ENCODE results near the gene MEDAG. TPM values are rescaled to one million over a fixed set of nuclear protein-coding genes. Genes with fewer than 3 reads are reported as not detected.

Gene MEDAG
- total and polyA plus RNA-seq, 2 donors (not counting 3 experiments of a cell fraction or from before 2014, with no cell fraction given), result 27.2 TPM

DNA sequence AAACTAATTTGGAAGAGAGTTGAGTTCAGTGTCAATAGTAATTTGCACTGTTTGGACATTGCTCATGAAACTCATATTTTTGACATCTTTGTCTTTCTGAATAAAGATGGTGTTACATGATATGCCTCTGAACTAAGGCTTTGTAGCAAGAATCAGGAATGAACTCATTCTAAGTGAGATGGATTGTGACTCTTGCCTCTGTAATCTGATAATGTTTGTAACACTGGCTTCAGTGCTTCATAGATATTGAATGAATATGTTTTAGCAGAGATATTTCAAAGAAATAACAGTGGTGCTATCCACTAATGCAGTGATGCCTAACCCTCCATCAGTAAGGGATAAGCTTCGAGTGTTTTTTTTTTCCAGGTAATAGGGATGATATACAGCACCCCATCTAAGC is 59.3 kb downstream of the MEDAG start:
- Histone ChIP-seq H3K4me1 (ENCODE audit: control insufficient read depth, extremely low read depth, insufficient read depth, low read length) (no peaks in the 10 kb centered on the region), H3K9me3 (replicated peaks; ENCODE audit: control insufficient read depth, insufficient read depth, low read length) (no peaks in the 10 kb centered on the region), H4K20me1 (replicated peaks; ENCODE audit: control insufficient read depth, extremely low read depth, insufficient read depth, low read length) (no peaks in the 10 kb centered on the region), H3K4me3 (replicated peaks in 1 of 3; ENCODE audit: insufficient read depth in 1 of 3, low read depth in 1 of 3, low read length in 3 of 3) (no peak overlapping the region), H3K79me2 (ENCODE audit: control insufficient read depth, insufficient read depth, low read length) (no peaks in the 10 kb centered on the region), H3K9me1 (replicated peaks; ENCODE audit: control insufficient read depth, extremely low read depth, insufficient read depth, low read length) (no peaks in the 10 kb centered on the region), H2AFZ (ENCODE audit: low read depth, low read length) (no peak overlapping the region), H3K36me3 (ENCODE audit: control insufficient read depth in 2 of 2, extremely low read depth in 1 of 2, insufficient read depth in 2 of 2, low read length in 2 of 2) (no peaks in the 10 kb centered on the region), H3K4me2 (ENCODE audit: insufficient read depth, low read length) (no peak overlapping the region), H3K27ac (ENCODE audit: insufficient read depth, low read depth, low read length) (no peak overlapping the region), H3K27me3 (ENCODE audit: control insufficient read depth in 2 of 2, insufficient read depth in 2 of 2, low read length in 2 of 2) (peaks cover 12 to 23% of the 10 kb centered on the region in 2 experiments), H3K9ac (replicated peaks; ENCODE audit: extremely low read depth, insufficient read depth, low read length) (no peak overlapping the region)
- no TSS peak for BruUV-seq (replicated peaks)
- DNase-seq (ENCODE audit: low read depth, low spot score) (no peak), FAIRE-seq (no peak)
- ChIA-PET CTCF (no interaction called here), POLR2A (no interaction called here)
- TF ChIP-seq EZH2 (IDR thresholded peaks at IDR 0.05; ENCODE audit: borderline replicate concordance, low read depth, low read length, severe bottlenecking) (no peak), MAX (IDR thresholded peaks at IDR 0.05; ENCODE audit: insufficient read depth, insufficient read length) (no peak), JUN (IDR thresholded peaks at IDR 0.05; ENCODE audit: borderline replicate concordance, insufficient read depth, insufficient read length, low read depth) (no peak), FOS (IDR thresholded peaks at IDR 0.05; ENCODE audit: borderline replicate concordance, insufficient read depth, low read length) (no peak), GATA2 (IDR thresholded peaks at IDR 0.05; ENCODE audit: insufficient read depth, insufficient read length, low read depth, low read length) (no peak), MYC (IDR thresholded peaks at IDR 0.05; ENCODE audit: low read depth, low read length) (no peak), CTCF (IDR thresholded peaks at IDR 0.05; ENCODE audit: extremely low read depth in 1 of 2, insufficient read depth in 1 of 2, low read depth in 1 of 2, low read length in 2 of 2) (no peak), POLR2A (IDR thresholded peaks at IDR 0.05; ENCODE audit: low read depth, low read length) (no peak), POLR2AphosphoS5 (IDR thresholded peaks at IDR 0.05; ENCODE audit: insufficient read depth, low read depth, low read length) (no peak)
- intact Hi-C loops (cut with micrococcal nuclease), result no loop called here
- dilution Hi-C loops (cut with MboI; ENCODE audit: extremely low pct_ligation_motif_present, low sequenced_read_pairs), result no loop called here

Data from endothelial cell of umbilical vein (primary cell).